NCI-H1694 treated with DMSO at 0.1 percent for 48 hours (cell line): ENCODE data around the gene SNX14.

Experiments
- DNase-seq: peaks from one replicate; lab custom pipeline; 2025; lab: John Stamatoyannopoulos, UW

The SNX14 gene

GRCh38 chr6:85464260-85464644 lies 129.4 kb downstream of the SNX14 start:
- no peak for DNase-seq

DNA sequence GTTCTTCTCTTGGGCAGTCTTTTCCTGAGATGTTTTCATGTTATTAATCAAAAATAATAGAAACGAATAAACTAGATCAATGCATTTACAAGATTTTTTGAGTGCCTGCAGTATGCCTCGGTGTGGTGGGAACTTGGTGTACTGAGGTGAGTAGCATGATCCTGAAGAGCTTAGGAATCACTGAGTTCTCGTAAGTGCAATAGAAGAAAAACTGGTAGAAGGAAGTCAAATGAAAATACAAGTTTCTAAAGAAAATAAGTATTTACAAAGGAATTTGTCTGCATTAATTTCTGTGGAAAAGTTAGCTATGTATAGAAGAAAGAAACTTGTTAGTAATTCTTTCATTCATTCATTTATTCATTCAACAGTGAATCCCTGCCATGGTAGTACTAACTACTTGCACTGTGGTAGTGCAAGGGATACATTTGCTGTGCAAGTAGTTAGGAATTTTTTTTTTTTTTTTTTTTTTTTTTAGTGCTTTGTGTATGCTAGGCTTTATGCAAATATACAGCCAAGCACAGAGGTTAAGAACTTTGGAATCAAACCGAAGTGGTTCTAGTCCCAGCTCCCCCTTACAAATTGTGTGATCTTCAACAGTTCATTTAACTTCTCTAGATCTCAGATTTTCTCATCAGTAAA lies 129.9 kb downstream of the SNX14 start:
- no peak for DNase-seq

GRCh38 chr6:85462673-85463072 lies 131.0 kb downstream of the SNX14 start:
- no peak for DNase-seq

- DNase-seq: no peak
These were observed 131.9 kb downstream of the SNX14 start for GRCh38 chr6:85461798-85462170.

DNA sequence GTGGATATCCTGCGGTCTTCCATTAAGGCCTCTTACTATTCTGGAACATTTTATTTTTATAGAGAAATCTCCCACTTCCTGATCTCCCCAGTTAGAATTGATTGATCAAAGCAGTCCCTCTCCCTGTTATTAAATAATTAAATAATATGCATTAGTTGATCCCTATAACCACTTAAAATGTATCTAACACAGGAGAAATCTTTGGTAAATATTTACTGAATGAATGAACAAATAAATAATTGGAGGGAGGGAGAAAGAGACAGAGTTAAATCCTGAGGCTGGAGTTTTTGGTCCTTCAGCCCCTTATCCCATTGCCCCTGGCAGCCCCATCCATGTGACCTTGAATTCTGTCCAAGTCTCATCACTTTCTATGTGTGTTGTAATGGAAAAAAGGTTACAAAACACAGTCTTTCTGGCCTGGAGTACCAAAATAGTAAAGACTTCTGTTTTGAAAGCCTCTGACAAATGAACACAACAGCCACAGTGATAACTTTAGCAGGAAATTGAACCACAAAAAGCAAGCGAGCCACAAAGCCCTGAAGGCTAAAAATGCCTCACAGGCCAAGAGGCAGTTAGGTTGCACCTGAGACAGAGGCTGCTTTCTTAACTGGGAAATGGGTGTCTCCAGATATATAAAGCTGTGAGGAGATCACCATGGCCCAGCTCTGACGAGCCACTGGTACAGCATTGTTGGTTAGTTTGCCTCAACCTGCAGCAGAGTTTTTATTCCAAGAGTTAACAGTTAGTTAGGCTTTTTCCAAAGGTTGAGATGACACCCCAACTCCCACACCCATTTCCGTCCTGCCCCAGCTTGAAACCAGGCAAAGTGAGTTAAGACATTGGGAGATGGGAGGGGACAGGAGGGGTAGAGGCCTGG lies 132.5 kb downstream of the SNX14 start:
- no peak for DNase-seq

- DNase-seq: no peak
These were observed 133.3 kb downstream of the SNX14 start for GRCh38 chr6:85460154-85460920.

DNA sequence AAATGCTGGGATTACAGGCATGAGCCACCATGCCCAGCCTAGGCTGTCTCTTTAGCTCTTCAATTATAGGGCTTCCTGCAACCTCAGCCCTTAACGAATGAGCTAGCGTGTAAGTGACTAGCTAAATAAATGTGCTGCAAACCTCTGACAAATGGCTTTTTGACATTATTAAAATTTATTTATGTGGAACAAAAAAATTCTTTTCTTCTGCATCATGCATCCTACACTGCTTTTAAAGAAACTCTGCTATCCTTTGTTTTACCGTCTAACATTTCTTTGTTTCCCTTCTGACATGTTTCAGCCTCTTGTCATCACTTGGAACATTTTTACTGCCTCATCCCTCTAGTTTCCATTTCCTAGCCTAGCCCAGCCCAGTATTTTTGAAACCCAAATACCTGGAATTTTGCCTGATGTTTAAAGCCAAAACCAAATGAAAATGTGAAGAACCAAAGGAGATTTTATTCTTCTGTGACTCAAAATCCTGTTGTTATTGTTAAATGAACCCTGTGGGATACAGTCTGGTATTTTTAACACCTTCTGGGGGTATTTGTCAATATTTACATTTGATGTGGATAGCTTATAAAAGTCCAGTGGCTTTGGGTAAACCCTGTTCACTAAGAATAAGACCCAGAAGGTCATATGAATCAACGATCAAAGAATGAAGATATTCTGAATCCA lies 134.3 kb downstream of the SNX14 start:
- DNase-seq: no peak

GRCh38 chr6:85458782-85459181 lies 134.9 kb downstream of the SNX14 start:
- DNase-seq: no peak

DNA sequence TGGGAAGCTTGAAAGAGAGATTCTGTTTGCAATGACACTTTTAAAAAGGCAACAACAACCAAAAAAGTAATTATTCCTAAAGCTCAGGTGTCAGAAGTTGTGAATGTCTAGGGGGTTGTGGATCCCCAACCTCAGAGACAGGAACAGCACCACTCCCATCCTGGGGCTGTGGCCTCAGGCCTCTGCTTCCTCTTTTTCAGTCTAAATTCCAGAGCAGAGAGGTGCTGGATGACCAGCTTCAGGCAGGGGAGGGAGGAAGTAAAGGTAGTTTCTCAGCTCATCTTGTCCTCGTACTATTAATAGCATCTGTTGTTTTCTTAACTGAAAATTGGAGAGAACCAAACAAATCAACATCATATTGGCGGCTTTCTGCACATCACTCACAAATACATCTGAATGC lies 135.5 kb downstream of the SNX14 start:
- DNase-seq: no peak

DNA sequence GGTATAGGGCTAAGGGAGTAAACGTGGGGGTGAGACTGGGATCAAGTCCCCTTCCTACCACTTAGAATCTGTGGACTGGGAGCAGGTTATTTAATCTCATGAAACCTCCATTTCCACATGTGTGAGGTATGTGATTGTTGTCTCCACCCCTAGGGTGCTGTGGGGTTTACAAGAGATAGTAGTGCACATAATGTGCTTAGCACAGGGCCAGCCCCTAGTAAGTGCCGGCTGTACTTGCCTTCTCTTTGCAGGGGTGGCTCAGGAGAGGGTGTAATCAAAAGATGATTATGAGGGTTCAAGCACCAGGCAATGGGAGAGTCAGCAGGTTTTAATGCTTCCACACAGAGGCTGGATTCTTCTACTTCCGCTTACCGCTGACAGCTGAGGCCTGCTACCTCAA lies 136.9 kb downstream of the SNX14 start:
- no peak for DNase-seq
